Skeletal muscle tissue (tissue), 4 donors: ENCODE measurements around the gene HTR1D. TPM values are rescaled to one million over a fixed set of nuclear protein-coding genes. Genes with fewer than 3 reads are reported as not detected.

ENCODE experiments used
- H3K27ac ChIP-seq: one replicate; pipeline ENCODE4 v1.7.0; 2013; ENCODE audit warnings: mild to moderate bottlenecking, low read depth, low read length, inconsistent platforms
- H3K27me3 ChIP-seq, 3 donors: one replicate each; pipeline ENCODE4 v1.7.0; 2013; ENCODE audit warnings: low read length in 3 of 3; ENCODE audit not compliant: control insufficient read depth in 3 of 3, insufficient read depth in 3 of 3
- H3K36me3 ChIP-seq, 3 donors: one replicate each; pipeline ENCODE4 v1.7.0; 2013; ENCODE audit warnings: low read length in 3 of 3; ENCODE audit not compliant: control insufficient read depth in 3 of 3, insufficient read depth in 3 of 3
- H3K4me1 ChIP-seq, 3 donors: one replicate each; pipeline ENCODE4 v1.7.0; 2013; ENCODE audit warnings: low read length in 3 of 3, mild to moderate bottlenecking in 3 of 3; ENCODE audit not compliant: control insufficient read depth in 3 of 3, insufficient read depth in 3 of 3
- H3K4me3 ChIP-seq, 3 donors: one replicate each; pipeline ENCODE4 v1.7.0; 2013; ENCODE audit warnings: low read length in 3 of 3
- H3K9ac ChIP-seq, 3 donors: one replicate each; pipeline ENCODE4 v1.7.0; 2013; ENCODE audit warnings: low read length in 3 of 3, mild to moderate bottlenecking in 3 of 3, moderate library complexity in 2 of 3, low read depth in 1 of 3
- H3K9me3 ChIP-seq, 3 donors: one replicate each; pipeline ENCODE4 v1.7.0; 2013; ENCODE audit warnings: low read length in 3 of 3; ENCODE audit not compliant: control insufficient read depth in 3 of 3
- total RNA-seq: library from RNA; depleted of rRNA; stranded (reverse); fragments of >200 nt; gene quantifications from one replicate; pipeline ENCODE4 v1.2.3, GENCODE V29; 2014
- donor health status: Osteomylitis.

HTR1D gene
- total RNA-seq, 1 donor from 2014 or later, result not detected

DNA sequence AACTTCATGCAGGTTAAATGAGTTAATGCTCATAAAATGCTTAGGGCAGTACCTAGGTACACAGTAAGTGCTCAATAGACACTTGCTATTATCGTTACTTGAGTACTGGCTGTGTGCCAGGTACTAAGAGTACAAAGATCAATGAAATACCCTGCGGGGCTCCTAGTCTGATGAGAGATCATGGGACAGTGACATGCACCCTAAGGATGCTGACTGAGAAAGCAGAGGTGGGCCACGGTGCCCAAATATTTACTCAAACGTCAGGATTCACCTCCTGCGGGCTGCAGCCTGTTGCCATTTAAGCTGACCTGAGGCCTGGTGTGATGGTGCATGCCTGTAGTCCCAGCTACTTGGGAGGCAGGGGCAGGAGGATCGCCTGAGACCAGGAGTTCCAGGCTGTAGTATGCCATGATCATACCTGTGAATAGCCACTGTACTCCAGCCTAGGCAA lies 28.8 kb downstream of the HTR1D start:
- no peak overlapping the region for H3K27ac ChIP-seq
- H3K9me3 ChIP-seq, result no peaks in the 10 kb centered on the region
- H3K4me1 ChIP-seq, result peaks cover 0 to 5% (median 3%) of the 10 kb centered on the region in 3 donors
- no peaks in the 10 kb centered on the region for H3K27me3 ChIP-seq
- H3K36me3 ChIP-seq, result no peaks in the 10 kb centered on the region
- H3K4me3 ChIP-seq, result no peak overlapping the region
- H3K9ac ChIP-seq, result no peak overlapping the region

DNA sequence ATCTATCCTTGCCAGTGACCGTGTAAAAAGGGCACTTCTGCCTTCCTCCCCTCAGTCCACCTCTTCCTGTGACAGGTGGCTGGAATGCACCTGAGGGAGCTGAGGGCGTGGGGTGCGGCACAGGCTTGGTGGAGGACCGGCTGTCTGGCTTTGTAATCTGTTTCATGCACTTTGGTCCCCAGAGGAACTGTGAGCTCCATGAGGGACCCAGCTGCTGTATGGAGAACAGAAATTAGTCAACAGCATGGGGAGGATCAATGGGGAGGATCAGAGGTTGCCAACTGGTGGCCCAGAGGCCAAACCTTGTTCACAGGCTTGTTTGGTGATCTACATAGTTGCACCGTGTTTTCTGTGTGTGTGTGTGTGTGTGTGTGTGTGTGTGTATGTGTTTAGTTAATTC lies 29.7 kb downstream of the HTR1D start:
- Histone ChIP-seq H3K36me3 (no peaks in the 10 kb centered on the region), H3K9me3 (no peaks in the 10 kb centered on the region), H3K27me3 (no peaks in the 10 kb centered on the region), H3K4me1 (peaks cover 0 to 5% (median 3%) of the 10 kb centered on the region in 3 donors), H3K27ac (no peak overlapping the region), H3K4me3 (no peak overlapping the region), H3K9ac (no peak overlapping the region)

DNA sequence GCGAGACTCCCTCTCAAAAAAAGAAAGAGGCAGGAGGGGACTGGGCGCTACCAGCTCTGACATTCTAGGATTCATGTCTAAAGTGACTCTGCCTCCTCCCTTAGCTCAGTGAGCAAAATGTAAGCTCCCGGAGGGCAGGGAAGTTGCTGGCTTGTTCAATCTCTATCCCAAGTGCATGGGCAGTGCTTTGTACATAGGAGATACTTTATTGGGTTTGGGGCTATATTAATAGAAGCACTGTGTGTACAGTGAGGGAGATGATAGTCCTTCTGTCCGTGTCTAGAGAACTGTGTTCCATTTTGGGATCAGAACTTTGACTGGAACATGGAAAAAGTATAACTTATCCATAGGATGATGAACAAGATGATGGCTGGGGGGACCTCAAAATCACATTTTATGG lies 31.9 kb downstream of the HTR1D start:
- peaks cover 0 to 5% (median 3%) of the 10 kb centered on the region in 3 donors for H3K4me1 ChIP-seq
- no peak overlapping the region for H3K27ac ChIP-seq
- no peaks in the 10 kb centered on the region for H3K9me3 ChIP-seq
- H3K4me3 ChIP-seq, result no peak overlapping the region
- no peaks in the 10 kb centered on the region for H3K36me3 ChIP-seq
- no peak overlapping the region for H3K9ac ChIP-seq
- no peaks in the 10 kb centered on the region for H3K27me3 ChIP-seq

DNA sequence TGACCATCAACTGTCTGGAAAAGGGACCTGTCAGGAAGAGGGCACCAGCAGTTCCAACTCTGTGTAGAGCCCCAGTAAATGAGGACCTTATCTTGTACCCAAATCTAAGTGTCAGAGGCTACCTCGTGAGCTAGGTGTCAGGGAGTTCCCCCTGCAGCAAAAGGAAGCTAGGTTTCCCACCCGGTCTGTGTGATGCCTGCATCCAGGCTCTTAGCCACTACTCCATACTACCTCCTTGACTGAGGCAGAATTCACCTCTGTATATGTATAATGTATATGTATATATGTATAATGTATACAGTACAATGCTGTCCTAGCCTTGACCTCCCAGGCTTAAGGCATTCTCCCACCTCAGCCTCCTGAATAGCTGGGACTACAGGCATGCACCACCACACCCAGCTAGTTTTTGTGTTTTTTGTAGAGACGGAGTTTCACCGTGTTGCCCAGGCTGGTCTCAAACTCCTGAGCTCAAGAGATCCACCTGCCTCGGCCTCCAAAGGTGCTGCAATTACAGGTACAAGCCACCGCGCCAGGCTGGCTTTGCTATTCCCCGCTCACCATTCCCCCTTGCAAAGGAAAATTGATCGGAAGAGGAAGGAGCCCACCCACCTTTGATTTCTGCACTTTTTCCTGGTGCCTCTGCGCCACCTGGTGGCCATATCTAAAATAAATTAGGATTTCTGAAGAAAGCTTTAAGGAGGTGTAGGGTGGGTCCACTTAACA lies 32.9 kb downstream of the HTR1D start:
- Histone ChIP-seq H3K27me3 (no peaks in the 10 kb centered on the region), H3K4me1 (peaks cover 0 to 5% (median 3%) of the 10 kb centered on the region in 3 donors), H3K9ac (no peak overlapping the region), H3K36me3 (no peaks in the 10 kb centered on the region), H3K9me3 (no peaks in the 10 kb centered on the region), H3K27ac (no peak overlapping the region), H3K4me3 (peak overlapping the region; percentile 53 to 71 (median 67))

DNA sequence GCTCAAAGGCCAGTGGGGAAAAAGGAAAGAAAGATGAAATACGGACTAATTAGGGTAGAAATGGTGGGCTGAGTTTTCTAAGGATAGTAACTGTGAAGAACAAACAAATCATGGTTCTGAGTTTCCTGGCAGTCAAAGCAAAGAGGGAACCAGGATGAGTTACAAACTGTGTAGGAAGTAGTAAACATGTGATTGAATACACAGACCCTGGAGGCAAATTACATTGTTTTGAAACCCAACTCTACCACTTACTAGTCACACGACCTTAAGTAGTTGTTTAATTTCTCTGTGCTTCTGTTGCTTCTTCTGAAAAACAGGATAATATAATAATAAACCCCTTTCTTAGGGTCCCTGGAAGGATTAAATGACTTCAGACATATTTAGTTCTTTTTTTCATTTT lies 37.4 kb downstream of the HTR1D start:
- peaks cover 9 to 12% (median 11%) of the 10 kb centered on the region in 3 donors for H3K4me1 ChIP-seq
- no peak overlapping the region for H3K4me3 ChIP-seq
- H3K27ac ChIP-seq, result no peak overlapping the region
- no peaks in the 10 kb centered on the region for H3K36me3 ChIP-seq
- no peak overlapping the region for H3K9ac ChIP-seq
- no peaks in the 10 kb centered on the region for H3K9me3 ChIP-seq
- peaks cover 0 to 4% (median 0%) of the 10 kb centered on the region in 3 donors for H3K27me3 ChIP-seq

DNA sequence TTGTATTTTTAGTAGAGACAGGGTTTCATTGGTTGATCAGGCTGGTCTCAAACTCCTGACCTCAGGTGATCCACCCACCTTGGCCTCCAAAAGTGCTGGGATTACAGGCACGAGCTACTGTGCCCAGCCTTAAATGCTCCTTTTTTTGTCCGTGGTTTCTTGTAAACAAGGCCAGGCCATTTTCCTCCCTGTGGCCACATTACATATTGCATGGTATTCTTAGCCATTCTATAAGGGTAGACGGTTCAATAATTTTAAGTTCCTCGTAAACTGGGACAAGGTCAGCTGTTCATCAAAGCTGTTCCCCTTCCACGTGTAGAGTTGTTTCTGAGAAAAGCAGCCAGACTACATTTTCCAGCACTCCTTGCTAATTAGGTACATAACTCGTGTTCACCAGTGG lies 38.4 kb downstream of the HTR1D start:
- H3K27ac ChIP-seq, result no peak overlapping the region

DNA sequence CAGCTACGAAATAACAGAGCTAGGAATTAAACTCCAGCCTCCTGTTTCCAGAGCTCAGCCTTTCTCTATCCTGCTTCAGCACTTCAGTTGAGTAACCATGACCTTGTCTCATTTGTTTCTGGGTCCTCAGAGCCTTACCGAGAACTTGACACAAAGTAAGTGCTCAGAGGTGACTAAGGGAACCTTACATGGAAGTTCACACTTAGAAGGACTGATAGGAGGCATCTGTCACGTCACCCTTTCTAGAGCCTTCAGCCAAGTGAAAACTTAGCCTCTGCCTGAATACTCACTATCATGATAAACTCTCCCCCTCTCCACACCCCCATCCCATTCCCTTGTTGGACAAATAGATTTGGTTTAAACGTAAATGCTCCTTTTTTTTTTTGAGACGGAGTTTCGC lies 38.9 kb downstream of the HTR1D start:
- peaks cover 0 to 4% (median 0%) of the 10 kb centered on the region in 3 donors for H3K27me3 ChIP-seq
- H3K27ac ChIP-seq, result peak overlapping the region; percentile 70
- peaks cover 6 to 12% (median 6%) of the 10 kb centered on the region in 3 donors for H3K4me1 ChIP-seq
- no peaks in the 10 kb centered on the region for H3K36me3 ChIP-seq
- peak overlapping the region in 1 of 3 donors; percentile 78 for H3K4me3 ChIP-seq
- H3K9ac ChIP-seq, result no peak overlapping the region
- H3K9me3 ChIP-seq, result no peaks in the 10 kb centered on the region

More for the DNA sequence above, 38.4 kb downstream of the HTR1D start:
- Histone ChIP-seq H3K36me3 (no peaks in the 10 kb centered on the region), H3K4me1 (peaks cover 6 to 12% (median 6%) of the 10 kb centered on the region in 3 donors), H3K9ac (no peak overlapping the region), H3K9me3 (no peaks in the 10 kb centered on the region), H3K4me3 (no peak overlapping the region), H3K27me3 (peaks cover 0 to 4% (median 0%) of the 10 kb centered on the region in 3 donors)

DNA sequence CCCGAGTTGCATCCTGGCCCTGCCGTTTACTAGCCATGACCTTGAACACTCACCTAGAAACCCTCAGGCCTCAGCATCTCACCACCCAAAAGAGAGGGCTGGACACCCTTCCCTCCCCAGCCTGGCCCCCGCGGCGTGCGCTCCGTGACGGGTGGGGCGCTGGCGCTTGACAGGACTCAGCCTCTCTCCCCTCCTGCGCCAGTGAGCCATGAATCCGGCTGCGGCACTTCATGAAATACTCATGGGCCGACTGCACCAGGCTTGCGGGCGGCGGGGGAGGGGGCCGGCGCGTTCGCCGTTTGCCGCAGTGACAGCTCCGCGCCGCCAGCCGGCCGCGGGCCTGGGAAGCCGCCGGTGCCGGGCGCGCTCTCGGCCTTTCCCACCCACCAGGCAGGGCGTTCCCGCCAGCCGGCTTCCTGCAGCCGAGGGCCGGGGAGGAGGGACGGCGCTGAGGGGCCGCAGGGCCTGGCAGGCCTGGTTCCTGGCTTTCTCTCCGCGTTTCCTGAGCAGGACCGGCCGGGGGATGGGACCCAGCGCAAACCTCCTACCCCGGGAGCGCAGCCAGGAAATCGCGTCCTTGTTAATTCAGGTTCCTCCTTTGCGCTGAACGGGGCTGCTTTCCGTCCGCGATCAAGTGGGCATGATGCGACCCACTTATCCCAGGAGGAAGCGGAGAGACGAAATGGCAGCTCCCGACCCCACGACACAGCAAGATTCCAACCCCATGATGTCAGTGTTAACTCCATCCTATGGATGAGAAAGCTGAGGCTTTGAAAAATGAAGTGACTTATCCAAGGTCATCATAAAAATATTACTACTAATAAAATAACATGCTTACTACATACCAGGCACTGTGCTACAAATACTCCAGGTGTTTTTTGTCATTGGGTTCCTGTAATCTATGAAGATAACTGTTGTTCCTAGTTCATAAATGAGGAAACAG lies 39.6 kb downstream of the HTR1D start:
- Histone ChIP-seq H3K36me3 (no peaks in the 10 kb centered on the region), H3K4me1 (peaks cover 6 to 12% (median 6%) of the 10 kb centered on the region in 3 donors), H3K27ac (peak overlapping the region; percentile 70), H3K9ac (peak overlapping the region; percentile 77 to 82 (median 77)), H3K27me3 (peaks cover 0 to 4% (median 0%) of the 10 kb centered on the region in 3 donors), H3K9me3 (no peaks in the 10 kb centered on the region), H3K4me3 (peak overlapping the region; percentile 75 to 78 (median 78))

DNA sequence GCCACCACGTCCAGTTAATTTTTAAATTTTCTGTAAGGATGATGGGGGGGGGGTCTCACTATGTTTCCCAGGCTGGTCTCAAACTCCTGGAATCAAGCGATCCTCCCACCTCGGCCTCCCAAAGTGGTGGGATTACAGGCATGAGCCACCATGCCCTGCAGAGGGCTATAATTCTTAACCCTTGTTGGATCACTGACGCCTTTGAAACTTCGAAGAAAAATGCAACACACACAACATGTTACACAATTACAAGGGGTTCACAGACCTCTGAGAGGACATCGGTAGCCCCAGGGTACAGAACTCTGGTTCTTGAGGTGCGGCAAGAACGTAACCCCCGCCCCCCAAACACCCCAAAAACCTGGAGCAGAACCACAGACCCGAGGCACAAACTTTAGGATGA lies 40.3 kb downstream of the HTR1D start:
- Histone ChIP-seq H3K9ac (peak overlapping the region; percentile 71 to 82 (median 77)), H3K27me3 (peaks cover 0 to 4% (median 0%) of the 10 kb centered on the region in 3 donors), H3K4me3 (peak overlapping the region; percentile 66 to 78 (median 75)), H3K4me1 (peaks cover 6 to 12% (median 6%) of the 10 kb centered on the region in 3 donors), H3K36me3 (no peaks in the 10 kb centered on the region), H3K27ac (peak overlapping the region; percentile 70), H3K9me3 (no peaks in the 10 kb centered on the region)
